T-cell (primary cell): ENCODE results near the gene PACS2. TPM values are rescaled to one million over a fixed set of nuclear protein-coding genes. Genes with fewer than 3 reads are reported as not detected.
A peak's percentile ranks its signal among the peaks of the same experiment; 100 is the strongest.

ENCODE experiments used
- ATAC-seq, 4 experiments: fragments of 200-7000 bp in 3 of 4; fragments of 150-1000 bp in 1 of 4; cut with Tn5 transposase; replicated peaks in 1 of 4; 1 replicate in 3 of 4; 2 replicates in 1 of 4; pipeline ENCODE4 v1.10.0; 2021; ENCODE audit warnings: moderate library complexity in 3 of 4, mild to moderate bottlenecking in 2 of 4, moderate number of reproducible peaks in 1 of 4
- CTCF ChIA-PET, 2 donors: fragments of 300-600 bp; sonication (Branson Sonifier 250); formaldehyde crosslinking; loops; one replicate each; lab custom pipeline; 2022; ENCODE audit warnings: antibody characterized with exemption in 2 of 2; lab: Charles Lee
- POLR2A ChIA-PET, 2 donors: fragments of 300-600 bp; sonication (Branson Sonifier 250); formaldehyde crosslinking; loops; one replicate each; lab custom pipeline; 2022; ENCODE audit warnings: antibody characterized with exemption in 2 of 2; lab: Charles Lee
- DNase-seq, 35 experiments: peaks; one replicate each; pipeline versions ENCODE4 v3.0.0 to v3.0.0-alpha.2; 2013 to 2023
- H3K27ac ChIP-seq: one replicate; pipeline ENCODE4 v1.5.1; 2013; ENCODE audit warnings: low read length
- H3K27me3 ChIP-seq, 2 experiments: replicated peaks in 1 of 2; 1 replicate in 1 of 2; 2 replicates in 1 of 2; pipeline versions ENCODE4 v1.6.1 to v1.7.0; 2013; ENCODE audit warnings: low read length in 1 of 2, mixed read lengths in 1 of 2; ENCODE audit not compliant: control insufficient read depth in 2 of 2, insufficient read depth in 2 of 2; ENCODE audit errors: extremely low read depth in 1 of 2
- H3K36me3 ChIP-seq, 2 donors: 1 replicate in 1 of 2; 2 replicates in 1 of 2; pipeline versions ENCODE4 v1.6.1 to v1.7.0; 2013; ENCODE audit warnings: low read length in 1 of 2; ENCODE audit not compliant: control insufficient read depth in 2 of 2, insufficient read depth in 1 of 2; ENCODE audit errors: extremely low read depth in 1 of 2
- H3K4me1 ChIP-seq, 2 experiments: 1 replicate in 1 of 2; 2 replicates in 1 of 2; pipeline versions ENCODE4 v1.6.1 to v1.7.0; 2013; ENCODE audit warnings: low read length in 2 of 2, mixed read lengths in 1 of 2; ENCODE audit not compliant: insufficient read depth in 2 of 2, control insufficient read depth in 1 of 2; ENCODE audit errors: extremely low read depth in 1 of 2
- H3K4me3 ChIP-seq, 2 donors: 1 replicate in 1 of 2; 2 replicates in 1 of 2; pipeline versions ENCODE4 v1.5.1 to v1.7.0; 2013; ENCODE audit warnings: mild to moderate bottlenecking in 2 of 2, low read length in 1 of 2, moderate library complexity in 1 of 2; ENCODE audit not compliant: control insufficient read depth in 1 of 2; ENCODE audit errors: extremely low read depth in 1 of 2
- H3K9me3 ChIP-seq: 2 replicates; pipeline ENCODE4 v1.7.0; 2013
- H3K27ac Mint-ChIP-seq, 2 donors: one replicate each; pipeline ENCODE4 v1.8.0; 2020 to 2021; ENCODE audit warnings: mild to moderate bottlenecking in 2 of 2, mixed read lengths in 2 of 2
- H3K27me3 Mint-ChIP-seq, 2 donors: one replicate each; pipeline ENCODE4 v1.8.0; 2021 to 2022; ENCODE audit warnings: mixed read lengths in 2 of 2
- H3K36me3 Mint-ChIP-seq: one replicate; pipeline ENCODE4 v1.8.0; 2021; ENCODE audit warnings: mixed read lengths
- H3K4me1 Mint-ChIP-seq, 3 donors: one replicate each; pipeline ENCODE4 v1.8.0; 2020 to 2022; ENCODE audit warnings: mixed read lengths in 3 of 3, mild to moderate bottlenecking in 1 of 3
- H3K4me3 Mint-ChIP-seq, 3 donors: one replicate each; pipeline ENCODE4 v1.8.0; 2020 to 2022; ENCODE audit warnings: mild to moderate bottlenecking in 3 of 3, mixed read lengths in 3 of 3, moderate library complexity in 3 of 3
- H3K9me3 Mint-ChIP-seq, 3 donors: one replicate each; pipeline ENCODE4 v1.8.0; 2020 to 2022; ENCODE audit warnings: mixed read lengths in 3 of 3
- WGBS: methylation state at CpG from one replicate; pipeline ENCODE4 v1.1.5; 2013; ENCODE audit warnings: missing lambda C conversion rate; ENCODE audit not compliant: insufficient coverage; 5-methylcytosine and 5-hydroxymethylcytosine counted together
- total RNA-seq, 35 experiments: library from RNA in 6 of 35; stranded (reverse) in 6 of 35; fragments of 120-200 nt in 1 of 35; gene quantifications; one replicate each; pipeline versions ENCODE4 v1.2.1 to v1.2.4 and lab custom pipeline; 2013 to 2026

The PACS2 gene
- total RNA-seq, 5 donors from 2014 or later (not counting 1 experiment from before 2014, with no cell fraction given) = 70.9 to 86.9 (median 78.0) TPM

GRCh38 chr14:105424861-105425260 lies 110.3 kb downstream of the PACS2 start:
- Histone ChIP-seq H3K4me1 (peaks cover 5 to 35% of the 10 kb centered on the region in 2 experiments), H3K27me3 (no peaks in the 10 kb centered on the region), H3K9me3 (no peaks in the 10 kb centered on the region), H3K27ac (no peak overlapping the region), H3K36me3 (peaks cover 6 to 12% of the 10 kb centered on the region in 2 donors), H3K4me3 (no peak overlapping the region)
- Mint-ChIP-seq H3K27ac (no peak overlapping the region), H3K4me3 (no peak overlapping the region), H3K36me3 (peaks cover 10% of the 10 kb centered on the region), H3K27me3 (no peaks in the 10 kb centered on the region), H3K9me3 (peaks cover 0 to 5% (median 0%) of the 10 kb centered on the region in 3 donors), H3K4me1 (peaks cover 36 to 40% (median 38%) of the 10 kb centered on the region in 3 donors)
- DNase-seq = no peak
- WGBS = 97% methylated on average over 10 of the region's 12 CpGs
- ChIA-PET CTCF (no interaction called here), POLR2A (no interaction called here)
- no peak for ATAC-seq

- POLR2A ChIA-PET = interaction anchor here in 1 of 2 donors (0.6 kb wide), 1 partner anchor 1525 kb away, joined by 6 read pairs; no protein-coding TSS in a partner anchor
- Histone ChIP-seq H3K4me1 (peaks cover 2 to 28% of the 10 kb centered on the region in 2 experiments), H3K4me3 (no peak overlapping the region), H3K27me3 (no peaks in the 10 kb centered on the region), H3K36me3 (peaks cover 11 to 12% of the 10 kb centered on the region in 2 donors), H3K9me3 (no peaks in the 10 kb centered on the region), H3K27ac (no peak overlapping the region)
- Mint-ChIP-seq H3K9me3 (peaks cover 0 to 7% (median 0%) of the 10 kb centered on the region in 3 donors), H3K4me3 (no peak overlapping the region), H3K27me3 (no peaks in the 10 kb centered on the region), H3K4me1 (peaks cover 35 to 39% (median 35%) of the 10 kb centered on the region in 3 donors), H3K36me3 (peaks cover 17% of the 10 kb centered on the region), H3K27ac (no peak overlapping the region)
- no peak for ATAC-seq
- no peak for DNase-seq
- CTCF ChIA-PET = no interaction called here
- WGBS = over 99% methylated on average over 16 of the region's 23 CpGs
Measured at GRCh38 chr14:105425823-105426247, 111.3 kb downstream of the PACS2 start.

GRCh38 chr14:105426416-105427130 lies 112.0 kb downstream of the PACS2 start:
- ChIA-PET POLR2A (interaction anchor here in 1 of 2 donors (0.6 kb wide), 1 partner anchor 1526 kb away, joined by 6 read pairs; no protein-coding TSS in a partner anchor), CTCF (interaction anchor here in 1 of 2 donors (0.6 kb wide), 1 partner anchor 1787 kb away, joined by 3 read pairs; no protein-coding TSS in a partner anchor)
- Mint-ChIP-seq H3K36me3 (peaks cover 23% of the 10 kb centered on the region), H3K27me3 (no peaks in the 10 kb centered on the region), H3K4me1 (peaks cover 27 to 32% (median 28%) of the 10 kb centered on the region in 3 donors), H3K9me3 (peaks cover 0 to 7% (median 0%) of the 10 kb centered on the region in 3 donors), H3K4me3 (no peak overlapping the region), H3K27ac (no peak overlapping the region)
- no peak overlapping the region for H3K27ac ChIP-seq
- peaks cover 0 to 21% of the 10 kb centered on the region in 2 experiments for H3K4me1 ChIP-seq
- DNase-seq (no peak), ATAC-seq (no peak)
- no peaks in the 10 kb centered on the region for H3K9me3 ChIP-seq
- H3K27me3 ChIP-seq = no peaks in the 10 kb centered on the region
- 96% methylated on average over 14 of the region's 21 CpGs for WGBS
- peaks cover 11 to 12% of the 10 kb centered on the region in 2 donors for H3K36me3 ChIP-seq
- H3K4me3 ChIP-seq = no peak overlapping the region

GRCh38 chr14:105427412-105427811 lies 112.9 kb downstream of the PACS2 start:
- H3K4me1 Mint-ChIP-seq = peaks cover 20 to 24% (median 21%) of the 10 kb centered on the region in 3 donors
- H3K4me3 Mint-ChIP-seq = no peak overlapping the region
- peaks cover 0 to 7% (median 0%) of the 10 kb centered on the region in 3 donors for H3K9me3 Mint-ChIP-seq
- DNase-seq = no peak
- Histone ChIP-seq H3K4me1 (peaks cover 0 to 13% of the 10 kb centered on the region in 2 experiments), H3K4me3 (no peak overlapping the region), H3K27me3 (no peaks in the 10 kb centered on the region), H3K36me3 (peaks cover 11 to 12% of the 10 kb centered on the region in 2 donors), H3K9me3 (no peaks in the 10 kb centered on the region), H3K27ac (no peak overlapping the region)
- CTCF ChIA-PET = no interaction called here
- H3K36me3 Mint-ChIP-seq = peaks cover 23% of the 10 kb centered on the region
- no peaks in the 10 kb centered on the region for H3K27me3 Mint-ChIP-seq
- no peak overlapping the region for H3K27ac Mint-ChIP-seq
- WGBS = 88% methylated on average over 5 of the region's 10 CpGs
- ATAC-seq = no peak
- POLR2A ChIA-PET = no interaction called here

GRCh38 chr14:105427936-105428485 lies 113.5 kb downstream of the PACS2 start:
- DNase-seq (no peak), ATAC-seq (no peak)
- Histone ChIP-seq H3K9me3 (no peaks in the 10 kb centered on the region), H3K36me3 (peaks cover 11 to 12% of the 10 kb centered on the region in 2 donors), H3K27me3 (no peaks in the 10 kb centered on the region), H3K27ac (no peak overlapping the region), H3K4me3 (no peak overlapping the region), H3K4me1 (peaks cover 0 to 9% of the 10 kb centered on the region in 2 experiments)
- Mint-ChIP-seq H3K4me1 (peaks cover 15 to 18% (median 16%) of the 10 kb centered on the region in 3 donors), H3K9me3 (peaks cover 0 to 7% (median 0%) of the 10 kb centered on the region in 3 donors), H3K27ac (peak overlapping the region in 1 of 2 donors; percentile 22), H3K36me3 (peaks cover 23% of the 10 kb centered on the region), H3K27me3 (no peaks in the 10 kb centered on the region), H3K4me3 (no peak overlapping the region)
- CTCF ChIA-PET = no interaction called here
- WGBS = 73% methylated on average over 3 of the region's 9 CpGs
- POLR2A ChIA-PET = no interaction called here

- H3K27ac ChIP-seq = no peak overlapping the region
- peaks cover 0 to 7% (median 0%) of the 10 kb centered on the region in 3 donors for H3K9me3 Mint-ChIP-seq
- H3K4me3 Mint-ChIP-seq = no peak overlapping the region
- H3K27me3 ChIP-seq = no peaks in the 10 kb centered on the region
- ATAC-seq (no peak), DNase-seq (no peak)
- no peaks in the 10 kb centered on the region for H3K9me3 ChIP-seq
- no peak overlapping the region for H3K27ac Mint-ChIP-seq
- no peaks in the 10 kb centered on the region for H3K27me3 Mint-ChIP-seq
- H3K36me3 ChIP-seq = peaks cover 11 to 12% of the 10 kb centered on the region in 2 donors
- H3K4me1 Mint-ChIP-seq = peaks cover 18 to 23% (median 23%) of the 10 kb centered on the region in 3 donors
- H3K4me3 ChIP-seq = no peak overlapping the region
- WGBS = 100% methylated on average over 2 of the region's 6 CpGs
- H3K36me3 Mint-ChIP-seq = peaks cover 23% of the 10 kb centered on the region
- ChIA-PET CTCF (interaction anchor here in 1 of 2 donors (0.5 kb wide), 1 partner anchor 1155 kb away, joined by 3 read pairs; no protein-coding TSS in a partner anchor), POLR2A (interaction anchor here in 1 of 2 donors (0.6 kb wide), 1 partner anchor 69 kb away, joined by 3 read pairs; no protein-coding TSS in a partner anchor)
- peaks cover 0 to 5% of the 10 kb centered on the region in 2 experiments for H3K4me1 ChIP-seq
Measured at GRCh38 chr14:105430042-105430441, 115.5 kb downstream of the PACS2 start.
